SJSA1 (cell line): ENCODE measurements around the gene LDHB. TPM values are rescaled to one million over a fixed set of nuclear protein-coding genes. Genes with fewer than 3 reads are reported as not detected.

Source experiments
- total RNA-seq: library from RNA; depleted of rRNA; stranded (reverse); fragments of >200 nt; shearing (Covaris generic); gene quantifications from 2 replicates; pipeline ENCODE4 v1.2.3, GENCODE V29; 2014; rRNA removed

The LDHB gene
- total RNA-seq, 1 experiment from 2014 or later: 805 TPM

Other genes with a start within 250 kb of the LDHB start
- 7.2 and 14.2 TPM in 2 replicates for gene PYROXD1, start 220.2 kb downstream of the LDHB start, total RNA-seq
- 79.7 and 99.7 TPM in 2 replicates for gene RECQL, start 156.2 kb downstream of the LDHB start, total RNA-seq
- gene GOLT1B, start 156.1 kb downstream of the LDHB start, total RNA-seq: 72.6 and 73.1 TPM in 2 replicates
- gene SPX, start 131.5 kb downstream of the LDHB start, total RNA-seq: 0.50 and 1.1 TPM in 2 replicates
- not detected in 2 replicates for gene GYS2, start 53.0 kb downstream of the LDHB start, total RNA-seq
- gene KCNJ8, start 116.9 kb upstream of the LDHB start, total RNA-seq: not detected in 2 replicates